Astrocyte of the spinal cord (primary cell): ENCODE results near the gene TMEM132E.

Source experiments
- DNase-seq: peaks from one replicate; pipeline ENCODE4 v3.0.0; 2011; ENCODE audit warnings: low read depth, low spot score
- H3K4me3 ChIP-seq: 2 replicates; pipeline ENCODE4 v1.5.1; 2011; ENCODE audit warnings: low read depth, mild to moderate bottlenecking, low read length, moderate library complexity
- CTCF ChIP-seq: IDR thresholded peaks from 2 replicates; pipeline ENCODE4 v1.5.1; 2012; ENCODE audit warnings: low read depth, mild to moderate bottlenecking, low read length, inconsistent platforms
- in situ Hi-C: cut with HindIII; loops from 2 replicates; pipeline ENCODE4 v1.10.0; 2017; ENCODE audit warnings: low sequenced_read_pairs

Gene TMEM132E

GRCh38 chr17:34663714-34664113, 84.3 kb downstream of the TMEM132E start:
- in situ Hi-C loops: no loop called here
- no peak for DNase-seq
- H3K4me3 ChIP-seq: no peak overlapping the region
- TF ChIP-seq CTCF: no peak

DNA sequence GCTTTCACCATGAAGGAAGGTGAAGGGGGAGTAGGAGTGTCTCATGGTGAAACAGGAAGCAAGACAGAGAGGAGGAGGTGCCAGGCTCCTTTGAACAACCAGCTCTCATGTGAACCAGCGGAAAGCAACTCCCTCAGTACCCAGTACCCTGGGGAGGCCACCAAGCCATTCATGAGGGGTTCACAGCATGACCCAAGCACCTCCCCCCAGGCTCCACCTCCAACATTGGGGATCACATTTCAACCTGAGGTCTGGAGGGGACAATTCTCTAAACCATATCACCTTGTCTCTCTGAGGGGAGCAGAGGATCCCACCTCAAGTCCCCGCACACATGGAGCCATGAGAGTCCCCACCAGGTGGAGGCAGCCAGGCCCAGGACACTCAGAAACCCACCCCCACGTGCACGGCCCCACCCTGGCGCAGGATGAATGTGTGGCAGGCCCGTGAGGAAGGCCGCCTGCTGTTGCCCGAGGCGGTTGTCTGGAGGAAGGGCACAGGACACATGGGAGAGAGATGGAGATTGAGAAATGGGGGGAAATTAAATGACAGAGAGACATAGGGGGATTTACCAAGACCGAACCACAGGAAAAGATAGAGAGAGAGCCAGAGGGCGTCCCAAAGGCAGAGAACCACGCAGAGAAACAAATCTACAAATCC, 85.9 kb downstream of the TMEM132E start:
- H3K4me3 ChIP-seq: no peak overlapping the region
- in situ Hi-C loops: no loop called here
- no peak for TF ChIP-seq CTCF
- no peak for DNase-seq

- no peak for TF ChIP-seq CTCF
- in situ Hi-C loops: no loop called here
- no peak for DNase-seq
- H3K4me3 ChIP-seq: no peak overlapping the region
Observed at GRCh38 chr17:34665819-34666763, 86.7 kb downstream of the TMEM132E start.

DNA sequence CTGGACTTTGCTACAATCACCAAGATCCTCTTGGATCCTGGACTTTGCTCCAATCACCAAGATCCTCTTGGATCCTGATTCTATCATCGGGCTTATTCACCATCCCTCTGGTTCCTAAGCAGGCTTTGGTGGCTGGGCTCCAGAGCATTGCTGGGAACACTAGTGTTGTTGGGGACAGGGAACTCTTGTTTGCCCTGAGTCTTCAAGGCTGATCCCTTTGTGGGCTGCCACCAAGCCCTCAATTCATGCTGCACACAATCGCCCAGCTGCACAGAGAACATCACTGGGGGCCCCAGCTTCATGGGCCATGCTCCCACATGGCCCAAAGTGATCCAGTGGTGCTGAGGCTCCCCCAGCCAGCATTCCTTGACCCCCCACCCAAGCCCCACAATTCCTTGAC, 88.3 kb downstream of the TMEM132E start:
- H3K4me3 ChIP-seq: no peak overlapping the region
- no peak for TF ChIP-seq CTCF
- in situ Hi-C loops: no loop called here
- DNase-seq: no peak

- in situ Hi-C loops: no loop called here
- no peak for DNase-seq
- TF ChIP-seq CTCF: no peak
- no peak overlapping the region for H3K4me3 ChIP-seq
Observed at GRCh38 chr17:34668206-34668605, 88.8 kb downstream of the TMEM132E start.

GRCh38 chr17:34669511-34669910, 90.1 kb downstream of the TMEM132E start:
- no peak for TF ChIP-seq CTCF
- in situ Hi-C loops: no loop called here
- H3K4me3 ChIP-seq: no peak overlapping the region
- no peak for DNase-seq
